ENCODE results near the gene SP3. TPM values are rescaled to one million over a fixed set of nuclear protein-coding genes. Genes with fewer than 3 reads are reported as not detected.

Gene SP3
- total and polyA plus RNA-seq, 2 experiments from 2014 or later, result 24.1 to 110 TPM

GRCh38 chr2:173948198-173948597 is 17.0 kb downstream of the SP3 start:
- Mint-ChIP-seq H3K9me3 (no peaks in the 10 kb centered on the region; the same call in 2 of the 3 replicates), H3K4me1 (peaks cover 11% of the 10 kb centered on the region; the same call in 2 of the 3 replicates), H3K4me3 (no peak overlapping the region), H3K27ac (no peak overlapping the region), H3K27me3 (ENCODE audit: insufficient read depth, low read depth, poor library complexity) (peaks cover 2% of the 10 kb centered on the region), H3K36me3 (ENCODE audit: low read depth) (peaks cover 15% of the 10 kb centered on the region)
- TF ChIP-seq ZNF331 (CRISPR knock-in tag; IDR thresholded peaks at IDR 0.05; ENCODE audit: low read depth) (no peak), EZH2 (IDR thresholded peaks at IDR 0.05; ENCODE audit: low read depth, unreplicated experiment) (no peak), ZNF462 (CRISPR knock-in tag; IDR thresholded peaks at IDR 0.05) (no peak), NANOG (IDR thresholded peaks at IDR 0.05; ENCODE audit: borderline replicate concordance) (no peak), STAT1 (IDR thresholded peaks at IDR 0.05; ENCODE audit: unreplicated experiment) (no peak), CREB1 (CRISPR knock-in tag; IDR thresholded peaks at IDR 0.05; ENCODE audit: low read depth) (no peak), POLR2AphosphoS5 (IDR thresholded peaks at IDR 0.05; ENCODE audit: low read depth) (no peak), CTCF (conservative IDR thresholded peaks at IDR 0.05; ENCODE audit: low read depth in 2 of 2) (no peak), JUNB (IDR thresholded peaks at IDR 0.05; ENCODE audit: unreplicated experiment) (no peak), ZNF114 (CRISPR knock-in tag; IDR thresholded peaks at IDR 0.05) (no peak), REST (IDR thresholded peaks at IDR 0.05; ENCODE audit: unreplicated experiment) (no peak), EZH2phosphoT487 (IDR thresholded peaks at IDR 0.05; ENCODE audit: unreplicated experiment) (no peak), ETS1 (IDR thresholded peaks at IDR 0.05) (no peak)
- H3K9me2 ChIP-seq (ENCODE audit: insufficient read depth), result no peaks in the 10 kb centered on the region
- H3K27ac ChIP-seq (ENCODE audit: low read depth), result no peak overlapping the region
- H2AFZ ChIP-seq, result no peak overlapping the region
- H3K4me2 ChIP-seq, result no peak overlapping the region
- H3K4me3 ChIP-seq, result no peak overlapping the region
- H3F3A ChIP-seq (replicated peaks; ENCODE audit: low read depth), result no peaks in the 10 kb centered on the region
- H4K20me1 ChIP-seq (replicated peaks; ENCODE audit: insufficient read depth), result peaks cover 52% of the 10 kb centered on the region
- peaks cover 100% of the 10 kb centered on the region for H3K79me2 ChIP-seq (replicated peaks; ENCODE audit: insufficient read depth)
- H3K27me3 ChIP-seq (ENCODE audit: insufficient read depth), result no peaks in the 10 kb centered on the region
- DNase-seq (ENCODE audit: low spot score) (no peak), ATAC-seq (no peak)
- H3K36me3 ChIP-seq (ENCODE audit: insufficient read depth), result peaks cover 3% of the 10 kb centered on the region; the same call in 1 of the 2 replicates
- 0 out of 2 replicates have a peak, but pooled peaks cover 4% of the 10 kb centered on the region for H3K4me1 ChIP-seq (ENCODE audit: insufficient read depth)

Data from GM23338 (cell line).